CD4-positive, alpha-beta memory T cell (primary cell): ENCODE data around the gene GGN. TPM values are rescaled to one million over a fixed set of nuclear protein-coding genes. Genes with fewer than 3 reads are reported as not detected.
"Not testable (repeated sequence)": the region's sequence is repeated elsewhere in the genome, so short reads cannot be mapped to it uniquely, and the experiment has no call there.

ENCODE experiments used
- CTCF ChIA-PET: fragments of 350-600 bp; sonication (Branson Sonifier 250); formaldehyde crosslinking; loops from one replicate; lab custom pipeline; 2021; ENCODE audit warnings: inconsistent platforms; ENCODE audit not compliant: partially characterized antibody; lab: Charles Lee
- POLR2A ChIA-PET: fragments of 350-600 bp; sonication (Branson Sonifier 250); formaldehyde crosslinking; loops from one replicate; lab custom pipeline; 2021; ENCODE audit not compliant: partially characterized antibody; lab: Charles Lee
- DNase-seq, 5 donors: peaks; one replicate each; pipeline versions ENCODE4 v3.0.0 to v3.0.0-alpha.2; 2020 to 2022; ENCODE audit warnings: mixed read lengths in 1 of 5
- H3K27ac ChIP-seq: one replicate; pipeline ENCODE4 v1.7.0; 2013; ENCODE audit warnings: low read depth, low read length
- H3K27me3 ChIP-seq: 2 replicates; pipeline ENCODE4 v1.7.0; 2013; ENCODE audit warnings: mild to moderate bottlenecking, low read length, moderate library complexity; ENCODE audit not compliant: insufficient read depth
- H3K36me3 ChIP-seq: 2 replicates; pipeline ENCODE4 v1.7.0; 2013; ENCODE audit warnings: mild to moderate bottlenecking, low read length, moderate library complexity; ENCODE audit not compliant: insufficient read depth
- H3K4me1 ChIP-seq: 2 replicates; pipeline ENCODE4 v1.7.0; 2013; ENCODE audit warnings: mild to moderate bottlenecking, low read length, moderate library complexity; ENCODE audit not compliant: insufficient read depth
- H3K4me3 ChIP-seq, 2 donors: one replicate each; pipeline ENCODE4 v1.7.0; 2013; ENCODE audit warnings: low read length in 2 of 2, mild to moderate bottlenecking in 1 of 2
- H3K9me3 ChIP-seq, 2 donors: one replicate each; pipeline ENCODE4 v1.7.0; 2013; ENCODE audit warnings: low read length in 2 of 2, control low read depth in 1 of 2; ENCODE audit not compliant: control insufficient read depth in 1 of 2
- H3K27ac Mint-ChIP-seq, 7 donors: one replicate each; pipeline ENCODE4 v1.8.0; 2020 to 2021; ENCODE audit warnings: mixed read lengths in 7 of 7, mild to moderate bottlenecking in 6 of 7, inconsistent platforms in 3 of 7, moderate library complexity in 3 of 7
- H3K27me3 Mint-ChIP-seq, 2 donors: one replicate each; pipeline ENCODE4 v1.8.0; 2020 to 2021; ENCODE audit warnings: mixed read lengths in 2 of 2
- H3K36me3 Mint-ChIP-seq, 2 donors: one replicate each; pipeline ENCODE4 v1.8.0; 2020 to 2021; ENCODE audit warnings: mixed read lengths in 2 of 2, inconsistent platforms in 1 of 2, mild to moderate bottlenecking in 1 of 2
- H3K4me1 Mint-ChIP-seq, 4 donors: one replicate each; pipeline ENCODE4 v1.8.0; 2020 to 2021; ENCODE audit warnings: mixed read lengths in 4 of 4, mild to moderate bottlenecking in 1 of 4
- H3K4me3 Mint-ChIP-seq, 8 donors: one replicate each; pipeline ENCODE4 v1.8.0; 2020 to 2021; ENCODE audit warnings: mixed read lengths in 8 of 8, mild to moderate bottlenecking in 7 of 8, moderate library complexity in 6 of 8, inconsistent platforms in 3 of 8
- H3K9me3 Mint-ChIP-seq, 8 donors: one replicate each; pipeline ENCODE4 v1.8.0; 2020 to 2021; ENCODE audit warnings: mixed read lengths in 8 of 8, mild to moderate bottlenecking in 5 of 8, inconsistent platforms in 3 of 8, moderate library complexity in 1 of 8
- intact Hi-C: fragments of 100-400 bp; cut with micrococcal nuclease; formaldehyde crosslinking; loops from one replicate; pipeline ENCODE4 v1.15.1; 2023
- polyA plus RNA-seq, 2 donors: library from polyadenylated mRNA; unstranded; fragments of 300-500 nt; fragmentation: Illumina TruSeq; gene quantifications; one replicate each; pipeline ENCODE4 v1.2.3, GENCODE V29; 2021
- total RNA-seq, 2 experiments: library from RNA; stranded (reverse); gene quantifications; one replicate each; pipeline ENCODE4 v1.2.3, GENCODE V29; 2021

The GGN gene
- total and polyA plus RNA-seq, 4 experiments from 2014 or later, result 0.15 TPM; not detected in 3

DNA sequence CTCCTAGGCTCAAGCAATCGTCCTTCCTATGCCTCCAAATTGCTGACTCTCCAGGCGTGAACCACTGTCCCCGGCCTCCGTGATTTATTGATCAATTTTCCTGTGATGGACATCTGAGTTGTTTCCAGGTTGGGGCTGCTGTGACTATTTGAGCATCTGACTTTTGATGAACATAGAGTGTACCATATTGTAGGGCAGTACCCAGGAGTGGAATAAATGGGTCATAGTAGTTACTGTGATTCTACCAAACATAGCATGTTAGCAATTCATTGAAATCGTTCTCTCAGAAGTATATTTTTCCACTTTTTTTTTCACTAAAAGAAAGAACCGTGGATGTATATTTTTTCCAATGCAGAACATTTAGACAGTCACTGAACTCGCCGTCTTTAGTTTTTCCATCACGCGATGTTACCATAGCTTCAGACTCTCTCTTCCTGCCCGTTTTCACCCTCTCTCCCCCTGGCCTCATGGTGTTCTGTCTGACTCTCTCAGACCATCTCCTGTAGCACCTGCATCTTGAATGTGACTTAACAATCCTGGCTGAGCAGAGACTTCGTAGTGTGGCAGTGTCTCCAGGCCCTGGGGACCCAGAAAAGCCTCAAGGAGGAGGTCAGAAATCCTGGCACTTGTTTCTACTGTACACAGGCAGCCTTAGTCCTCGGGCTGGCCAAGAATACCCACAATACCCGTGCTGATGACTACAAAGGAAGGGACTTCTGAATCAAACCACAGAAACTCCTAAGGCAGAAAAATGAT is 41.4 kb upstream of the GGN start:
- H3K4me3 ChIP-seq, result no peak overlapping the region
- no peak for DNase-seq
- no peaks in the 10 kb centered on the region for H3K36me3 ChIP-seq
- peaks cover 0 to 1% (median 0%) of the 10 kb centered on the region in 8 donors for H3K9me3 Mint-ChIP-seq
- peaks cover 17 to 39% (median 27%) of the 10 kb centered on the region in 4 donors for H3K4me1 Mint-ChIP-seq
- POLR2A ChIA-PET, result no interaction called here
- intact Hi-C loops, result no loop called here
- peaks cover 3% of the 10 kb centered on the region for H3K27me3 ChIP-seq
- H3K27ac ChIP-seq, result no peak overlapping the region
- peak overlapping the region in 5 of 8 donors; percentile 9 to 40 (median 25) for H3K4me3 Mint-ChIP-seq
- H3K27me3 Mint-ChIP-seq, result peaks cover 3 to 14% of the 10 kb centered on the region in 2 donors
- peak overlapping the region in 4 of 7 donors; percentile 2 to 86 (median 40) for H3K27ac Mint-ChIP-seq
- H3K9me3 ChIP-seq, result no peaks in the 10 kb centered on the region
- peaks cover 36% of the 10 kb centered on the region for H3K4me1 ChIP-seq
- CTCF ChIA-PET, result no interaction called here
- H3K36me3 Mint-ChIP-seq, result no peaks in the 10 kb centered on the region

DNA sequence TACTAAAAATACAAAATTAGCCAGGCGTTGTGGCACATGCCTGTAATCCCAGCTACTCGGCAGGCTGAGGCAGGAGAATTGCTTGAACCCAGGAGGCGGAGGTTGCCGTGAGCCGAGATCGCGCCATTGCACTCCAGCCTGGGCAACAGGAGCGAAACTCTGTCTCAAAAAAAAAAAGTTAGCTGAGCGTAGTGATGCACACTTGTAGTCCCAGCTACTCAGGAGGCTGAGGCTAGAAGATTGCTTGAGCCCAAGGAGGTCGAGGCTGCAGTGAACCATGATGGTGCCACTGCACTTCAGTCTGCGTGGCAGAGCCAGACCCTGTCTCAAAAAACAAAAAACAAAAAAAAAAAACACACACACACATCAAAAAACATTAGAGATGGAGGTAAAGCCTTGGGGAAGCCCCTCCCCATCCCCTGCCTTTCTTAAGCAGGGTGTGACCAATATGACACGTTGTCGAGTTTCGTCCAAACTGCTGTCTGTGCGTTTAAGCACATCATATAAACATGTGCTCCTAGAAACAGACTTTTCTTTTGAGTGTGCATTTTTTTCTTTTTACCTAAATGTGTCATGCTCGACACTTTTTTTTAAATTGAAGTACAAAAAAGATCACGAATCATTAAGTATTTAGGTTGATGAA is 39.3 kb upstream of the GGN start:
- POLR2A ChIA-PET, H3K4me3 ChIP-seq, H3K9me3 ChIP-seq, CTCF ChIA-PET, H3K9me3 Mint-ChIP-seq, H3K36me3 Mint-ChIP-seq, H3K27ac ChIP-seq, H3K36me3 ChIP-seq, intact Hi-C loops, H3K27me3 ChIP-seq: not testable (repeated sequence)
- Mint-ChIP-seq H3K4me1 (peaks cover 14 to 33% (median 22%) of the 10 kb centered on the region in 4 donors), H3K27me3 (peaks cover 2 to 13% of the 10 kb centered on the region in 2 donors), H3K4me3 (peak overlapping the region; percentile 33 to 84 (median 62)), H3K27ac (peak overlapping the region in 6 of 7 donors; percentile 58 to 74 (median 70))
- DNase-seq, result peak in 2 of 5 donors; percentile 50 to 68
- peaks cover 30% of the 10 kb centered on the region for H3K4me1 ChIP-seq

DNA sequence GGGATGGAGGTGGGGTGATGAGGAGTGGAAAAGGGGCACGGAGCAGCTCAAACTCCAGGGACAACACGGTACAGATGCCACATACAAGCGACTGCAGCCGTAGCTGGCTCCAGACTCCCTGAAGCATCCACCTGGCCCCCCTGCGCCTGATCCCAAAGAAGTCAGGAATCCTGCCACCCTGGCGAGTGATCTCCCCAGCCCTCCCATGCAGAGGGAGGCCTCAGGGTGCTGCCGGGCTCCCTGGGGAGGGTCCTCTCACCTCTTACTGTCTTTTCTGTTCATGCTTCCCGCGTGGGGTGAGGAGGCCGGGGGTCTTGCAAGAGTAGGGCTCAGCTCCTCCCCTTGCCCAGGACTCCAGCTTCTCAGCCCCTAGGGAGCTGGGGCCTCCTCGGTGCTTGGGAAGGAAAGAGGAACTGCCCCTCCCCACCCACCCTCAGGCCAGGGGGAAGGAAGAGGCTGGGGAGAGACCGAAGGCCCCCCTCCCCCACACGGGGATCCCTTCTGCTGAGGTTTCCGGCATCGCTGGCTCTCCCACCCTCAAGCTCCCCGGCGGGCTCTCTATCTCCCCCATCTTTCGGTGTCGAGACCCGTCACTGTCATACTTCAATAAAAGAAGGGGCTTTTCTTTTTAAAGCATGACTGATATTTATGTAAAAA is 38.1 kb upstream of the GGN start, which contains the start of gene RASGRP4:
Gene RASGRP4, minus strand, starts transcription at position 410 of the 657 bp plus-strand sequence. Its CDS starts 128 bp downstream, at position 282.
- peaks cover 14 to 33% (median 22%) of the 10 kb centered on the region in 4 donors for H3K4me1 Mint-ChIP-seq

DNA sequence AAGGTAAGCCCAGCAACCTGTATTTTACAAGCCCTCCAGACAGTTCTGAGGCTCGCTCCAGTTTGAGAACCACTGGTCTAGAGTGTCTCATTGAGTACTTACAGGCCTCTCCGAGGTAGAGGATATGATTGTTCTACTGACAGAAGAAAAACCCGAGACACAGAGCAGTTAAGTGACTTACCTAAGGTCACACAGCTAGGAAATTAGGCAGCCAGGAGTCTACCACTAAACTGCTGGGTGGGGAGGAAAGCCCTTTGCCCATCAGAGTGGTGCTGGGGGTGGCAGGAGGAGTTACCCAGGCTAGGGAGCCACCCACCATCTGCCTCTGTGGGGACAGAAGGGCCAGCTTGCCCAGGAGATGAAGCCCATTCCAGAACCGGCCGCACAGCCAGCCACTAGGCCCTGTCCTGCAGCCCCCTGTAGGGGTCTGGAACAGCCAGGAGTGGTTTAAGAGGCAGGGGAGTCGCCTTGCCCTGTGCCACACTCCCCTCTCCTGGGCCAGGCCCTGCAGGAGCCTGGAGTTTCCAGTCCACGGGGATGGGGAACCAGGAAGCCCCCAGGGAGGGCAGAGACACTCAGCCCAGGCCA is 37.5 kb upstream of the GGN start:
- Mint-ChIP-seq H3K4me3 (peak overlapping the region in 2 of 8 donors; percentile 3 to 29), H3K9me3 (peaks cover 0 to 1% (median 0%) of the 10 kb centered on the region in 8 donors), H3K27ac (peak overlapping the region in 3 of 7 donors; percentile 53 to 69 (median 62)), H3K36me3 (no peaks in the 10 kb centered on the region), H3K4me1 (peaks cover 14 to 33% (median 22%) of the 10 kb centered on the region in 4 donors), H3K27me3 (peaks cover 2 to 11% of the 10 kb centered on the region in 2 donors)
- no peak overlapping the region for H3K27ac ChIP-seq
- no peaks in the 10 kb centered on the region for H3K36me3 ChIP-seq
- no peak overlapping the region for H3K4me3 ChIP-seq
- H3K27me3 ChIP-seq, result no peaks in the 10 kb centered on the region
- ChIA-PET CTCF (interaction anchor here (0.9 kb wide), 1 partner anchor 22 kb away, joined by 5 read pairs; the partner anchor contains the start of gene FAM98C), POLR2A (interaction anchor here (0.7 kb wide), 1 partner anchor 193 kb away, joined by 3 read pairs; the partner anchor contains the start of gene MAP4K1)
- DNase-seq, result no peak
- H3K9me3 ChIP-seq, result no peaks in the 10 kb centered on the region
- peaks cover 30% of the 10 kb centered on the region for H3K4me1 ChIP-seq
- intact Hi-C loops, result no loop called here

More for the DNA sequence above, 38.1 kb upstream of the GGN start, which contains the start of gene RASGRP4:
- Mint-ChIP-seq H3K9me3 (peaks cover 0 to 1% (median 0%) of the 10 kb centered on the region in 8 donors), H3K4me3 (peak within 1 kb of the TSS; percentile 29 to 84 (median 64)), H3K27me3 (peaks cover 2 to 11% of the 10 kb centered on the region in 2 donors), H3K27ac (peak within 1 kb of the TSS; percentile 58 to 83 (median 69)), H3K36me3 (no peaks in the 10 kb centered on the region)
- POLR2A ChIA-PET, result interaction anchor here (0.6 to 0.8 kb wide), 3 partner anchors 32 to 208 kb away, joined by 3 read pairs; partner anchors contain the start of gene MAP4K1
- intact Hi-C loops, result no loop called here
- Histone ChIP-seq H3K4me1 (peaks cover 30% of the 10 kb centered on the region), H3K36me3 (no peaks in the 10 kb centered on the region), H3K27me3 (no peaks in the 10 kb centered on the region), H3K4me3 (no peak within 1 kb of the TSS), H3K9me3 (no peaks in the 10 kb centered on the region), H3K27ac (no peak within 1 kb of the TSS)
- DNase-seq, result peak in 4 of 5 donors; percentile 9 to 65 (median 36)
- CTCF ChIA-PET, result interaction anchor here (0.9 kb wide), 1 partner anchor 23 kb away, joined by 5 read pairs; the partner anchor contains the start of gene FAM98C

DNA sequence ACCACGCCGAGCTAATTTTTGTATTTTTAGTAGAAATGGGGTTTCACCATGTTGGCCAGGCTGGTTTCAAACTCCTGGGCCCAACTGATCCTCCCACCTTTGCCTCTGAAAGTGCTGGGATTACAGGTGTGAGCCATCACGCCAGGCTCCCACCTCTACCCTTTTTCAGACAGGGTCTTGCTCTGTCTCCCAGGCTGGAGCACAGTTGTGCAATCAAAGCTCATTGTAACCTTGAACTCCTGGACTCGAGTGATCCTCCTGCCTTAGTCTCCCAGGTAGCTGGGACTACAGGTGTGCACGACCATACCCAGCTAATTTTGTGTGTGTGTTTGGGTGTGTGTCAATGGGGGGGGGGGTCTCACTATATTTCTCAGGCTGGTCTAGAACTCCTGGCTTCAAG is 36.4 kb upstream of the GGN start:
- ChIA-PET POLR2A (no interaction called here), CTCF (no interaction called here)
- intact Hi-C loops, result no loop called here
- no peak overlapping the region for H3K27ac Mint-ChIP-seq
- Histone ChIP-seq H3K4me1 (peaks cover 26% of the 10 kb centered on the region), H3K36me3 (no peaks in the 10 kb centered on the region), H3K27me3 (no peaks in the 10 kb centered on the region), H3K27ac (no peak overlapping the region), H3K9me3 (no peaks in the 10 kb centered on the region), H3K4me3 (no peak overlapping the region)
- H3K9me3 Mint-ChIP-seq, result peaks cover 0 to 1% (median 0%) of the 10 kb centered on the region in 8 donors
- H3K27me3 Mint-ChIP-seq, result peaks cover 2 to 13% of the 10 kb centered on the region in 2 donors
- H3K4me1 Mint-ChIP-seq, result peaks cover 11 to 29% (median 21%) of the 10 kb centered on the region in 4 donors
- H3K4me3 Mint-ChIP-seq, result no peak overlapping the region
- no peak for DNase-seq
- H3K36me3 Mint-ChIP-seq, result no peaks in the 10 kb centered on the region

DNA sequence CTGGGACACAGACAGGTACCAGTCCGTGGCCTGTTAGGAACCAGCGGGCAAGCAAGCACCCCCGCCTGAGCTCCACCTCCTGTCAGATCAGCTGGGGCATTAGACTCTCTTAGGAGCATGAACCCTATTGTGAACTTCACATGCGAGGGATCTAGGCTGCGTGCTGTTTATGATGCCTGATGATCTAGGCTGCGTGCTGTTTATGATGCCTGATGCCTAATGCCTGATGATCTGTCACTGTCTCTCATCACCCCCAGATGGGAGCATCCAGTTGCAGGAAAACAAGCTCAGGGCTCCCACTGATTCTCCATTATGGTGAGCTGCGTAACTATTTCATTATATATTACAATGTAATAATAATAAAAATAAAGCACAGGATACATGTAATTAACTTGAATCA is 34.6 kb upstream of the GGN start:
- DNase-seq, result no peak
- peaks cover 0 to 2% of the 10 kb centered on the region in 2 donors for H3K36me3 Mint-ChIP-seq
- peaks cover 18 to 35% (median 26%) of the 10 kb centered on the region in 4 donors for H3K4me1 Mint-ChIP-seq
- peaks cover 32% of the 10 kb centered on the region for H3K4me1 ChIP-seq
- peaks cover 0 to 8% of the 10 kb centered on the region in 2 donors for H3K27me3 Mint-ChIP-seq
- CTCF ChIA-PET, result no interaction called here
- POLR2A ChIA-PET, result no interaction called here
- no peak overlapping the region for H3K4me3 ChIP-seq
- intact Hi-C loops, result no loop called here
- no peak overlapping the region for H3K4me3 Mint-ChIP-seq
- no peak overlapping the region for H3K27ac Mint-ChIP-seq
- no peaks in the 10 kb centered on the region for H3K9me3 ChIP-seq
- no peaks in the 10 kb centered on the region for H3K27me3 ChIP-seq
- peaks cover 0 to 1% (median 0%) of the 10 kb centered on the region in 8 donors for H3K9me3 Mint-ChIP-seq
- H3K27ac ChIP-seq, result no peak overlapping the region
- no peaks in the 10 kb centered on the region for H3K36me3 ChIP-seq
